ENCODE data around the gene NCKAP5L.

NCKAP5L gene

DNA sequence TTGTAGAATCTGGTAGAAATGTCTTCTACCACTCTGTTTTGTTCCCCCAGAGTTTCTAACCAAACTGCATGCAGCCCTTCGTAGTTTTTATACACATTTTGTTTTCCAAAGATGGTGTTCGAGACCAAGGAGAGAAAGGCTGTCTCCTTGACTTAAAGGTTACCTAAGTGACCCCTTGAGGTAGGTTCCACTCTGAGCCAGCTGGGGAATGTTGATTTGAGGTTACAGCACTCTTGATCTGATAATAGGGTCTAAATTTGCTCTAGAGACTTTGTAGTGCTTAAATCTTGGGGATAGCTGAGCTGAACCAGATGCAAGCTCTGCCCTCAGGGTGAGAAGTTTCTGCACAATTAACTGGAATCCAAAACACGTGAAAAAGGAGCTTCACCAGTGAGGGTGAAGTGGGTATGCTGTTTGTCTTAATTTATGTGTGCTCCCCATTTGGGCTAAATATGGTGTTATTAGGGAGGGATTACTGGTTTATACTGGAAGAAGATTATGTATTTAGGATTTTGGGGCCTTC, 83.8 kb downstream of the NCKAP5L start:
- DNase-seq (ENCODE audit: low read depth in 2 of 3, low spot score in 1 of 3) = no peak

GRCh38 chr12:49741882-49742620, 86.2 kb downstream of the NCKAP5L start:
- DNase-seq (ENCODE audit: low read depth in 2 of 3, low spot score in 1 of 3) = peak; percentile 77 to 86 (median 81)

All from stimulated activated CD4-positive, alpha-beta T cell treated with anti-CD3 and anti-CD28 coated beads, Interleukin-12 subunit alpha, Interleukin-12 subunit beta, amount 100 ng/mL, for 48 hours (primary cell).